HG03558 (cell line): ENCODE results near the gene ZNF853.
"Not testable (repeated sequence)": the region's sequence is repeated elsewhere in the genome, so short reads cannot be mapped to it uniquely, and the experiment has no call there.

Source experiments
- ATAC-seq: cut with Tn5 transposase; IDR thresholded peaks from one replicate; pipeline ENCODE4 v1.9.1; 2021; ENCODE audit warnings: moderate number of reproducible peaks; ENCODE audit not compliant: unreplicated experiment; ENCODE audit errors: extremely low read depth

ZNF853 gene

GRCh38 chr7:6634021-6634420 is 18.6 kb downstream of the ZNF853 start:
- no peak for ATAC-seq

- ATAC-seq = not testable (repeated sequence)
Measured at GRCh38 chr7:6634971-6635370, 19.6 kb downstream of the ZNF853 start.

- peak; percentile 51 for ATAC-seq
Measured at GRCh38 chr7:6636741-6637543, 21.5 kb downstream of the ZNF853 start, which contains the start of gene ZNF316. ZNF316 (plus strand) TSS chr7:6637318; CDS start chr7:6642410, 5,092 bp downstream.

- ATAC-seq = peak; percentile 60
Measured at GRCh38 chr7:6637544-6638229, 22.3 kb downstream of the ZNF853 start.

GRCh38 chr7:6639032-6639431 is 23.6 kb downstream of the ZNF853 start:
- no peak for ATAC-seq

- no peak for ATAC-seq
Measured at GRCh38 chr7:6639627-6640026, 24.2 kb downstream of the ZNF853 start.

- ATAC-seq = no peak
Measured at GRCh38 chr7:6640246-6640721, 24.9 kb downstream of the ZNF853 start.

- no peak for ATAC-seq
Measured at GRCh38 chr7:6641305-6642035, 26.1 kb downstream of the ZNF853 start.

- ATAC-seq = no peak
Measured at GRCh38 chr7:6642239-6642839, 26.9 kb downstream of the ZNF853 start.

- no peak for ATAC-seq
Measured at GRCh38 chr7:6642861-6643640, 27.6 kb downstream of the ZNF853 start.

GRCh38 chr7:6643915-6644625 is 28.7 kb downstream of the ZNF853 start:
- ATAC-seq = no peak

- ATAC-seq = no peak
Measured at GRCh38 chr7:6644728-6645127, 29.3 kb downstream of the ZNF853 start.

GRCh38 chr7:6646465-6646864 is 31.1 kb downstream of the ZNF853 start:
- ATAC-seq = no peak

GRCh38 chr7:6647080-6647479 is 31.7 kb downstream of the ZNF853 start:
- ATAC-seq = no peak

GRCh38 chr7:6647541-6647940 is 32.1 kb downstream of the ZNF853 start:
- no peak for ATAC-seq

- no peak for ATAC-seq
Measured at GRCh38 chr7:6648066-6648814, 32.8 kb downstream of the ZNF853 start.

- no peak for ATAC-seq
Measured at GRCh38 chr7:6648815-6649104, 33.4 kb downstream of the ZNF853 start.

- no peak for ATAC-seq
Measured at GRCh38 chr7:6649241-6649961, 34.0 kb downstream of the ZNF853 start.
